ENCODE results near the gene NECAB3.

NECAB3 gene

GRCh38 chr20:33663161-33664084 lies 10.8 kb downstream of the NECAB3 start:
- DNase-seq, result peak; percentile 27 to 76

- DNase-seq, result no peak
Measured at GRCh38 chr20:33662172-33662571, 12.1 kb downstream of the NECAB3 start, which contains the start of gene C20orf144. Gene C20orf144, plus strand, starts transcription at chr20:33662327. Its CDS starts 19 bp downstream, at chr20:33662346.

GRCh38 chr20:33660685-33661058 lies 13.6 kb downstream of the NECAB3 start:
- DNase-seq, result no peak

- no peak for DNase-seq
Measured at GRCh38 chr20:33660035-33660684, 14.1 kb downstream of the NECAB3 start.

GRCh38 chr20:33659341-33660034 lies 14.7 kb downstream of the NECAB3 start:
- no peak for DNase-seq

GRCh38 chr20:33658929-33659328 lies 15.3 kb downstream of the NECAB3 start:
- no peak for DNase-seq

GRCh38 chr20:33658510-33658909 lies 15.7 kb downstream of the NECAB3 start:
- no peak for DNase-seq

- no peak for DNase-seq
Measured at GRCh38 chr20:33657704-33658095, 16.5 kb downstream of the NECAB3 start.

- no peak for DNase-seq
Measured at GRCh38 chr20:33656783-33657703, 17.2 kb downstream of the NECAB3 start.

- no peak for DNase-seq
Measured at GRCh38 chr20:33656010-33656782, 18.0 kb downstream of the NECAB3 start.

GRCh38 chr20:33655164-33655563 lies 19.1 kb downstream of the NECAB3 start:
- DNase-seq, result no peak

- DNase-seq, result no peak
Measured at GRCh38 chr20:33654680-33655161, 19.5 kb downstream of the NECAB3 start.

GRCh38 chr20:33653900-33654596 lies 20.2 kb downstream of the NECAB3 start:
- DNase-seq, result no peak

- peak; percentile 85 to 90 for DNase-seq
Measured at GRCh38 chr20:33653218-33653899, 20.9 kb downstream of the NECAB3 start.

- DNase-seq, result no peak
Measured at GRCh38 chr20:33651562-33652048, 22.6 kb downstream of the NECAB3 start.

GRCh38 chr20:33650753-33651561 lies 23.3 kb downstream of the NECAB3 start:
- peak; percentile 97 to 99 for DNase-seq

- peak; percentile 36 to 66 for DNase-seq
Measured at GRCh38 chr20:33650111-33650752, 24.0 kb downstream of the NECAB3 start.

- peak; percentile 98 for DNase-seq
Measured at GRCh38 chr20:33649201-33649681, 25.0 kb downstream of the NECAB3 start.

Measured in NCI-H524 (cell line).